ENCODE data around the gene TIMP4.

GRCh38 chr3:12180631-12181030, 21.9 kb upstream of the TIMP4 start:
- TF ChIP-seq, protein P1, sequence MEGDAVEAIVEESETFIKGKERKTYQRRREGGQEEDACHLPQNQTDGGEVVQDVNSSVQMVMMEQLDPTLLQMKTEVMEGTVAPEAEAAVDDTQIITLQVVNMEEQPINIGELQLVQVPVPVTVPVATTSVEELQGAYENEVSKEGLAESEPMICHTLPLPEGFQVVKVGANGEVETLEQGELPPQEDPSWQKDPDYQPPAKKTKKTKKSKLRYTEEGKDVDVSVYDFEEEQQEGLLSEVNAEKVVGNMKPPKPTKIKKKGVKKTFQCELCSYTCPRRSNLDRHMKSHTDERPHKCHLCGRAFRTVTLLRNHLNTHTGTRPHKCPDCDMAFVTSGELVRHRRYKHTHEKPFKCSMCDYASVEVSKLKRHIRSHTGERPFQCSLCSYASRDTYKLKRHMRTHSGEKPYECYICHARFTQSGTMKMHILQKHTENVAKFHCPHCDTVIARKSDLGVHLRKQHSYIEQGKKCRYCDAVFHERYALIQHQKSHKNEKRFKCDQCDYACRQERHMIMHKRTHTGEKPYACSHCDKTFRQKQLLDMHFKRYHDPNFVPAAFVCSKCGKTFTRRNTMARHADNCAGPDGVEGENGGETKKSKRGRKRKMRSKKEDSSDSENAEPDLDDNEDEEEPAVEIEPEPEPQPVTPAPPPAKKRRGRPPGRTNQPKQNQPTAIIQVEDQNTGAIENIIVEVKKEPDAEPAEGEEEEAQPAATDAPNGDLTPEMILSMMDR (IDR thresholded peaks at IDR 0.05) = no peak
- TF ChIP-seq EP300 (IDR thresholded peaks at IDR 0.05) (no peak), POLR2A (IDR thresholded peaks at IDR 0.05; ENCODE audit: low read length) (no peak), KDM1A (IDR thresholded peaks at IDR 0.05; ENCODE audit: low read depth) (no peak), ZSCAN20 (CRISPR knock-in tag; IDR thresholded peaks at IDR 0.05) (no peak), MYC (IDR thresholded peaks at IDR 0.05; ENCODE audit: borderline replicate concordance, low read length) (no peak), HEYL (CRISPR knock-in tag; IDR thresholded peaks at IDR 0.05) (no peak), USF2 (IDR thresholded peaks at IDR 0.05) (no peak), JUNB (IDR thresholded peaks at IDR 0.05) (no peak), JUN (IDR thresholded peaks at IDR 0.05) (no peak), ESRRA (IDR thresholded peaks at IDR 0.05; ENCODE audit: borderline replicate concordance, low read length) (no peak), HMGXB4 (CRISPR knock-in tag; IDR thresholded peaks at IDR 0.05; ENCODE audit: borderline replicate concordance) (no peak)
- TF ChIP-seq, protein P2, sequence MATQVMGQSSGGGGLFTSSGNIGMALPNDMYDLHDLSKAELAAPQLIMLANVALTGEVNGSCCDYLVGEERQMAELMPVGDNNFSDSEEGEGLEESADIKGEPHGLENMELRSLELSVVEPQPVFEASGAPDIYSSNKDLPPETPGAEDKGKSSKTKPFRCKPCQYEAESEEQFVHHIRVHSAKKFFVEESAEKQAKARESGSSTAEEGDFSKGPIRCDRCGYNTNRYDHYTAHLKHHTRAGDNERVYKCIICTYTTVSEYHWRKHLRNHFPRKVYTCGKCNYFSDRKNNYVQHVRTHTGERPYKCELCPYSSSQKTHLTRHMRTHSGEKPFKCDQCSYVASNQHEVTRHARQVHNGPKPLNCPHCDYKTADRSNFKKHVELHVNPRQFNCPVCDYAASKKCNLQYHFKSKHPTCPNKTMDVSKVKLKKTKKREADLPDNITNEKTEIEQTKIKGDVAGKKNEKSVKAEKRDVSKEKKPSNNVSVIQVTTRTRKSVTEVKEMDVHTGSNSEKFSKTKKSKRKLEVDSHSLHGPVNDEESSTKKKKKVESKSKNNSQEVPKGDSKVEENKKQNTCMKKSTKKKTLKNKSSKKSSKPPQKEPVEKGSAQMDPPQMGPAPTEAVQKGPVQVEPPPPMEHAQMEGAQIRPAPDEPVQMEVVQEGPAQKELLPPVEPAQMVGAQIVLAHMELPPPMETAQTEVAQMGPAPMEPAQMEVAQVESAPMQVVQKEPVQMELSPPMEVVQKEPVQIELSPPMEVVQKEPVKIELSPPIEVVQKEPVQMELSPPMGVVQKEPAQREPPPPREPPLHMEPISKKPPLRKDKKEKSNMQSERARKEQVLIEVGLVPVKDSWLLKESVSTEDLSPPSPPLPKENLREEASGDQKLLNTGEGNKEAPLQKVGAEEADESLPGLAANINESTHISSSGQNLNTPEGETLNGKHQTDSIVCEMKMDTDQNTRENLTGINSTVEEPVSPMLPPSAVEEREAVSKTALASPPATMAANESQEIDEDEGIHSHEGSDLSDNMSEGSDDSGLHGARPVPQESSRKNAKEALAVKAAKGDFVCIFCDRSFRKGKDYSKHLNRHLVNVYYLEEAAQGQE (IDR thresholded peaks at IDR 0.05) = no peak

Data from A549 (cell line).